ENCODE results near the gene JMY. TPM values are rescaled to one million over a fixed set of nuclear protein-coding genes. Genes with fewer than 3 reads are reported as not detected.
A peak's percentile ranks its signal among the peaks of the same experiment; 100 is the strongest.

The JMY gene
- total RNA-seq, 1 experiment from 2014 or later: 3.5 TPM

DNA sequence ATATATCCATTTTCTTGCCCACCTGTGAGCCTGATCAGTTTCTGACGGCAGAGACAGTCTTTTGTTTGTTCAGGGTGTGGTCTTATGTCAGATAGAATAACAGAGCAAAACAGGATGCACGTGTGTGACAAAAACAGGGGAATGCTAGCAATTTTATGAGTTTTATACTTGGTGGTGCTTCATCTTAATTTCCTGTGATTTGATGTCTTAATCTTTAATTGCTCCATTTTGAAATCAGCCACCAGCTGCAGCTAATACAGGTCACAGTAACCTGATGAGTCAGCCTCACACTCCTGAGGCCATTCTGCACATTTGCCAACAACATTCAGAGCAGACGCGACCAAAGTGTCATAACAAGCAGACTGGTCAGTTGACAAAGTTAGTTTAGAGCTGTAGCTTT, 42.3 kb upstream of the JMY start:
- H3K9me3 ChIP-seq (ENCODE audit: low read depth, low read length, poor library complexity, severe bottlenecking): no peaks in the 10 kb centered on the region
- intact Hi-C loops (cut with micrococcal nuclease; ENCODE audit: unreplicated experiment): no loop called here
- no TSS peak for BruUV-seq (replicated peaks)
- H3K4me3 ChIP-seq (ENCODE audit: low read depth, low read length, poor library complexity, severe bottlenecking): no peak overlapping the region
- H3K4me1 ChIP-seq (ENCODE audit: insufficient read depth, low read length, poor library complexity, severe bottlenecking): no peaks in the 10 kb centered on the region
- H3K27ac ChIP-seq (ENCODE audit: low read depth, low read length, poor library complexity, severe bottlenecking): no peak overlapping the region
- no peaks in the 10 kb centered on the region for H3K36me3 ChIP-seq (ENCODE audit: insufficient read depth, low read length, poor library complexity, severe bottlenecking)
- TF ChIP-seq CTCF (conservative IDR thresholded peaks at IDR 0.05; ENCODE audit: low read depth, low read length) (no peak), EZH2 (IDR thresholded peaks at IDR 0.05; ENCODE audit: borderline replicate concordance, low read depth, low read length, poor library complexity, severe bottlenecking) (no peak)
- ChIA-PET CTCF (no interaction called here), POLR2A (ENCODE audit: low non-redundant PET) (no interaction called here)
- DNase-seq (ENCODE audit: low spot score): no peak
- H3K27me3 ChIP-seq (replicated peaks; ENCODE audit: insufficient read depth, low read depth, low read length, poor library complexity): no peaks in the 10 kb centered on the region

DNA sequence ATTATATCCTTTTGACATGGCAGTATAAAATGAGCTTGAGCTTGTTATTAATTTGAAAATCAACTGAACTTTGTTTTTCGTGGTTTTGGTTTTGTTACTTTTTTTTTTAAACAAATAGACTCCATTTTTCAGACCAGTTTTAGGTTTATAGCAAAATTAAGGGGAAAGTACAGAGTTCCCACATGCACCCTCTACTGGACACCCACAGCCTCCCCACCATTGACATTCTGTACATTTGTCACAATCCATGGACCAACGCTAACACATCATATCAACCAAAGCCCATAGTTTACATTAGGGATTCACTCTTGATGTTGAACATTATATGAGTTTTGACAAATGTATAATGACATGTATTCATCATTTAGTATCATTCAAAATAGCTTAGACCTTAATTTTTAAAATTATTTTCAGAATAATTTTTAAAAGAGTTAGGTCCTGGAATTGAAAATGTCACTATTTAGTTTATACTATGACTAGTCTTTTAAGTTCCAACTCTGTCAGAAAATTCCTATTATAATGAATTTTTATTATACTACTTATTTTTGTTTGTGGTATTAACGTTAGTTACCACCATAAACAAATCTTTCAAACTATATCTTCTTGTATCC, 35.3 kb upstream of the JMY start:
- H3K4me1 ChIP-seq (ENCODE audit: insufficient read depth, low read length, poor library complexity, severe bottlenecking): peaks cover 4% of the 10 kb centered on the region
- intact Hi-C loops (cut with micrococcal nuclease; ENCODE audit: unreplicated experiment): loop anchor here (5.0 kb wide), 1 partner anchor 178 kb away; no protein-coding TSS in a partner anchor
- POLR2A ChIA-PET (ENCODE audit: low non-redundant PET): no interaction called here

GRCh38 chr5:79201206-79201605, 34.7 kb upstream of the JMY start:
- DNase-seq (ENCODE audit: low spot score): peak; percentile 21
- Histone ChIP-seq H3K27ac (ENCODE audit: low read depth, low read length, poor library complexity, severe bottlenecking) (no peak overlapping the region), H3K9me3 (ENCODE audit: low read depth, low read length, poor library complexity, severe bottlenecking) (no peaks in the 10 kb centered on the region), H3K4me1 (ENCODE audit: insufficient read depth, low read length, poor library complexity, severe bottlenecking) (peaks cover 4% of the 10 kb centered on the region), H3K27me3 (replicated peaks; ENCODE audit: insufficient read depth, low read depth, low read length, poor library complexity) (no peaks in the 10 kb centered on the region), H3K4me3 (ENCODE audit: low read depth, low read length, poor library complexity, severe bottlenecking) (no peak overlapping the region), H3K36me3 (ENCODE audit: insufficient read depth, low read length, poor library complexity, severe bottlenecking) (no peaks in the 10 kb centered on the region)
- no peak for TF ChIP-seq CTCF (conservative IDR thresholded peaks at IDR 0.05; ENCODE audit: low read depth, low read length)
- TF ChIP-seq EZH2 (IDR thresholded peaks at IDR 0.05; ENCODE audit: borderline replicate concordance, low read depth, low read length, poor library complexity, severe bottlenecking): no peak
- intact Hi-C loops (cut with micrococcal nuclease; ENCODE audit: unreplicated experiment): loop anchor here (5.0 kb wide), 1 partner anchor 179 kb away; no protein-coding TSS in a partner anchor
- CTCF ChIA-PET: no interaction called here
- POLR2A ChIA-PET (ENCODE audit: low non-redundant PET): no interaction called here
- BruUV-seq (replicated peaks): no TSS peak

More for the DNA sequence above, 35.3 kb upstream of the JMY start:
- BruUV-seq (replicated peaks): no TSS peak
- no peaks in the 10 kb centered on the region for H3K27me3 ChIP-seq (replicated peaks; ENCODE audit: insufficient read depth, low read depth, low read length, poor library complexity)
- no peaks in the 10 kb centered on the region for H3K9me3 ChIP-seq (ENCODE audit: low read depth, low read length, poor library complexity, severe bottlenecking)
- CTCF ChIA-PET: interaction anchor here (0.6 to 0.7 kb wide), 2 partner anchors 20 to 211 kb away, joined by 3 to 4 read pairs; no protein-coding TSS in a partner anchor
- TF ChIP-seq EZH2 (IDR thresholded peaks at IDR 0.05; ENCODE audit: borderline replicate concordance, low read depth, low read length, poor library complexity, severe bottlenecking) (no peak), CTCF (conservative IDR thresholded peaks at IDR 0.05; ENCODE audit: low read depth, low read length) (peak; percentile 63)
- DNase-seq (ENCODE audit: low spot score): peak; percentile 35
- no peaks in the 10 kb centered on the region for H3K36me3 ChIP-seq (ENCODE audit: insufficient read depth, low read length, poor library complexity, severe bottlenecking)
- no peak overlapping the region for H3K27ac ChIP-seq (ENCODE audit: low read depth, low read length, poor library complexity, severe bottlenecking)
- H3K4me3 ChIP-seq (ENCODE audit: low read depth, low read length, poor library complexity, severe bottlenecking): no peak overlapping the region

All from A673 (cell line).